Pancreas (tissue), 10 donors: ENCODE results near the gene REM1. TPM values are rescaled to one million over a fixed set of nuclear protein-coding genes. Genes with fewer than 3 reads are reported as not detected.
"Not testable (repeated sequence)": the region's sequence is repeated elsewhere in the genome, so short reads cannot be mapped to it uniquely, and the experiment has no call there.

Experiments
- ATAC-seq, 4 donors: fragments of 200-7000 bp; cut with Tn5 transposase; one replicate each; pipeline versions ENCODE4 v1.8.0 to v1.9.1; 2020; ENCODE audit warnings: mild to moderate bottlenecking in 4 of 4, moderate library complexity in 4 of 4
- DNase-seq, 6 donors: peaks; one replicate each; pipeline ENCODE4 v3.0.0-alpha.2; 2020
- FAIRE-seq: peaks from 2 replicates; lab custom pipeline; 2012; peaks lifted over from hg19 to GRCh38; lab: Jason Lieb, UNC
- H3K27ac ChIP-seq, 4 donors: fragments of 200-600 bp; sonication (generic); 1 replicate in 3 of 4; 2 replicates in 1 of 4; pipeline versions ENCODE4 v1.5.0 to v1.8.0; 2020
- H3K27me3 ChIP-seq, 4 donors: fragments of 200-600 bp; one replicate each; pipeline ENCODE4 v1.8.0; 2021
- H3K36me3 ChIP-seq, 3 donors: fragments of 200-600 bp; sonication (generic) in 1 of 3; one replicate each; pipeline versions ENCODE4 v1.5.0 to v1.8.0; 2020 to 2021
- H3K4me1 ChIP-seq, 3 donors: fragments of 200-600 bp; one replicate each; pipeline ENCODE4 v1.8.0; 2021
- H3K4me3 ChIP-seq, 4 donors: fragments of 200-600 bp; sonication (generic) in 2 of 4; one replicate each; pipeline versions ENCODE4 v1.5.0 to v1.8.0; 2020 to 2021
- H3K9me3 ChIP-seq, 4 donors: fragments of 200-600 bp; one replicate each; pipeline ENCODE4 v1.8.0; 2021
- WGBS, 2 donors: extraction: QIAGEN DNeasy Blood & Tissue Kit; methylation state at CpG; one replicate each; pipeline ENCODE4 v1.1.7; 2013; 5-methylcytosine and 5-hydroxymethylcytosine counted together
- intact Hi-C, 3 donors: fragments of 100-400 bp; cut with DNase I; formaldehyde crosslinking; loops; one replicate each; pipeline versions ENCODE4 v1.11.1 to v1.14.2; 2022
- polyA plus RNA-seq, 2 donors: library from polyadenylated mRNA; stranded (reverse); fragments of 200-250 nt; gene quantifications; one replicate each; pipeline ENCODE4 v1.2.3, GENCODE V29; 2013
- total RNA-seq, 6 donors: library from RNA; stranded (reverse); fragmentation: NEBNext Ultra II Directional in 4 of 6; extraction: Animal tissue kit (Norgen Biotek cat#: 25700) in 4 of 6; gene quantifications; one replicate each; pipeline versions ENCODE4 v1.2.1 to v1.2.4, GENCODE V29; 2021 to 2023
- TF ChIP-seq, protein P1 (sequence below), 4 donors: fragments of 200-600 bp; sonication (generic) in 3 of 4; IDR thresholded peaks; one replicate each; pipeline versions ENCODE4 v1.5.0 to v1.8.0; 2021; ENCODE audit warnings: antibody characterized with exemption in 4 of 4
- donor health status: healthy with polysubstance abuse.
- donor health status: DM: no; HTN: no; CAD: no; lungs with moderate emphysema.
- donor health status: DM: no; HTN: no; CAD: no.
- donor health status: control.
- donor health status: control.
- donor health status: Bipolar disorder and iron deficiency.
- donor health status: DM: yes; HTN: yes; CAD: no.
- donor health status: DM: no; HTN: no; CAD: no.
- donor health status: DM: no; HTN: no; CAD: no.
- donor health status: DM: yes; HTN: yes; CAD: no.

REM1 gene, protein sequence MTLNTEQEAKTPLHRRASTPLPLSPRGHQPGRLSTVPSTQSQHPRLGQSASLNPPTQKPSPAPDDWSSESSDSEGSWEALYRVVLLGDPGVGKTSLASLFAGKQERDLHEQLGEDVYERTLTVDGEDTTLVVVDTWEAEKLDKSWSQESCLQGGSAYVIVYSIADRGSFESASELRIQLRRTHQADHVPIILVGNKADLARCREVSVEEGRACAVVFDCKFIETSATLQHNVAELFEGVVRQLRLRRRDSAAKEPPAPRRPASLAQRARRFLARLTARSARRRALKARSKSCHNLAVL
- total RNA-seq (under 1 TPM in 5 of 6 donors, not detected in 1; 0.14 to 0.56 (median 0.26) TPM), polyA plus RNA-seq (1 to 10 TPM in 1 of 2 donors, under 1 TPM in 1; 0.87 to 1.7 TPM)

- DNase-seq = no peak
- peak in 3 of 4 donors; percentile 36 to 79 (median 43) for ATAC-seq
- TF ChIP-seq, protein P1, sequence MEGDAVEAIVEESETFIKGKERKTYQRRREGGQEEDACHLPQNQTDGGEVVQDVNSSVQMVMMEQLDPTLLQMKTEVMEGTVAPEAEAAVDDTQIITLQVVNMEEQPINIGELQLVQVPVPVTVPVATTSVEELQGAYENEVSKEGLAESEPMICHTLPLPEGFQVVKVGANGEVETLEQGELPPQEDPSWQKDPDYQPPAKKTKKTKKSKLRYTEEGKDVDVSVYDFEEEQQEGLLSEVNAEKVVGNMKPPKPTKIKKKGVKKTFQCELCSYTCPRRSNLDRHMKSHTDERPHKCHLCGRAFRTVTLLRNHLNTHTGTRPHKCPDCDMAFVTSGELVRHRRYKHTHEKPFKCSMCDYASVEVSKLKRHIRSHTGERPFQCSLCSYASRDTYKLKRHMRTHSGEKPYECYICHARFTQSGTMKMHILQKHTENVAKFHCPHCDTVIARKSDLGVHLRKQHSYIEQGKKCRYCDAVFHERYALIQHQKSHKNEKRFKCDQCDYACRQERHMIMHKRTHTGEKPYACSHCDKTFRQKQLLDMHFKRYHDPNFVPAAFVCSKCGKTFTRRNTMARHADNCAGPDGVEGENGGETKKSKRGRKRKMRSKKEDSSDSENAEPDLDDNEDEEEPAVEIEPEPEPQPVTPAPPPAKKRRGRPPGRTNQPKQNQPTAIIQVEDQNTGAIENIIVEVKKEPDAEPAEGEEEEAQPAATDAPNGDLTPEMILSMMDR (IDR thresholded peaks at IDR 0.05) = no peak
- peak within 1 kb of the TSS in 2 of 4 donors; percentile 24 to 37 for H3K4me3 ChIP-seq
- FAIRE-seq = no peak
- intact Hi-C loops = no loop called here
- no peaks in the 10 kb centered on the region for H3K36me3 ChIP-seq
- H3K4me1 ChIP-seq = no peaks in the 10 kb centered on the region
- WGBS, 2 donors = 5 to 8% methylated on average over 33 of the region's 33 CpGs
- no peaks in the 10 kb centered on the region for H3K9me3 ChIP-seq
- H3K27me3 ChIP-seq = peaks cover 0 to 12% (median 0%) of the 10 kb centered on the region in 4 donors
- no peak within 1 kb of the TSS for H3K27ac ChIP-seq
Observed at GRCh38 chr20:31474758-31475427, at the start of gene REM1, which contains the start of gene DEFB124. Gene REM1 (plus strand): TSS chr20:31475288. CDS start chr20:31476446, 1,158 bp downstream. Gene DEFB124 (minus strand): TSS chr20:31475127. CDS start chr20:31473013, 2,114 bp downstream.

DNA sequence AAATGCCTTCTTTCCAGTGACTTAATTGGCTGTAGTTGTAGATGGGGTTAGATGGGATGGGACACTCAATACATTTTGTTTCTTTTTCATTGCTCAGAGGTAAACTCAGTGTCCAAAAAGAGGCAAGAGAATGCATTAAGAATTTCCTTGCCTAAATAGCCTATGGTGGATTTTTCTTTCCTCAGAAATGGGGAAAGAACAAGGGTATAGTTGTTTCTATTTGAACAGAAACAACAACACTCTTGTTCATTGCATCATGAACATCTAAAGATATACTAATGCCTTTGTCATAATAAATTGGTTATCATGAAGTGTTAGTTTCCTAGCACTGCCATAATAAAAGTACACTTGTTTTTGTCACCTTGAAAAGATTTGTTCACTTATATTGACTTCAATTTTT is 49.3 kb upstream of the REM1 start:
- no peak overlapping the region for H3K4me3 ChIP-seq
- intact Hi-C loops = no loop called here
- H3K36me3 ChIP-seq = no peaks in the 10 kb centered on the region
- ATAC-seq = no peak
- no peaks in the 10 kb centered on the region for H3K9me3 ChIP-seq
- no peak for DNase-seq
- H3K27me3 ChIP-seq = peaks cover 0 to 6% (median 1%) of the 10 kb centered on the region in 4 donors
- no peaks in the 10 kb centered on the region for H3K4me1 ChIP-seq
- no peak overlapping the region for H3K27ac ChIP-seq
- FAIRE-seq = no peak
- TF ChIP-seq, protein P1 (IDR thresholded peaks at IDR 0.05) = no peak

- H3K4me1 ChIP-seq, intact Hi-C loops, H3K36me3 ChIP-seq, DNase-seq, H3K27ac ChIP-seq, H3K27me3 ChIP-seq, H3K4me3 ChIP-seq, FAIRE-seq, H3K9me3 ChIP-seq, ATAC-seq: not testable (repeated sequence)
- 83 to 95% methylated on average over 9 to 41 of the region's 48 CpGs for WGBS, 2 donors
Observed at GRCh38 chr20:31426891-31427551, 48.1 kb upstream of the REM1 start.

GRCh38 chr20:31427576-31427975 is 47.5 kb upstream of the REM1 start:
- H3K4me1 ChIP-seq, H3K27me3 ChIP-seq, intact Hi-C loops, H3K9me3 ChIP-seq, FAIRE-seq, H3K27ac ChIP-seq, ATAC-seq, H3K36me3 ChIP-seq, H3K4me3 ChIP-seq, DNase-seq: not testable (repeated sequence)
- WGBS, 2 donors = 91 to 97% methylated on average over 20 to 31 of the region's 31 CpGs

GRCh38 chr20:31430568-31431115 is 44.4 kb upstream of the REM1 start:
- H3K27ac ChIP-seq = no peak overlapping the region
- WGBS, 2 donors = 39 to 45% methylated on average over 4 of the region's 4 CpGs
- FAIRE-seq = no peak
- ATAC-seq = no peak
- no peak for DNase-seq
- no peaks in the 10 kb centered on the region for H3K36me3 ChIP-seq
- H3K4me3 ChIP-seq = no peak overlapping the region
- H3K27me3 ChIP-seq = peaks cover 0 to 2% (median 0%) of the 10 kb centered on the region in 4 donors
- intact Hi-C loops = no loop called here
- TF ChIP-seq, protein P1 (IDR thresholded peaks at IDR 0.05) = no peak
- H3K4me1 ChIP-seq = no peaks in the 10 kb centered on the region
- no peaks in the 10 kb centered on the region for H3K9me3 ChIP-seq
